NCI-H524 treated with DMSO at 0.1 percent for 48 hours (cell line): ENCODE results near the gene OR5K2.

Experiments used
- DNase-seq: peaks from one replicate; lab custom pipeline; 2025; lab: John Stamatoyannopoulos, UW

OR5K2 gene

GRCh38 chr3:98522544-98523281 lies 25.2 kb downstream of the OR5K2 start, which contains the start of gene CLDND1:
CLDND1 (minus strand) TSS chr3:98522902; CDS start chr3:98521424, 1,478 bp downstream.
- DNase-seq, result peak; percentile 91

GRCh38 chr3:98525494-98525893 lies 28.0 kb downstream of the OR5K2 start:
- no peak for DNase-seq

- DNase-seq, result no peak
Measured at GRCh38 chr3:98528474-98529346, 31.2 kb downstream of the OR5K2 start.

GRCh38 chr3:98529856-98530459 lies 32.5 kb downstream of the OR5K2 start:
- no peak for DNase-seq

- DNase-seq, result no peak
Measured at GRCh38 chr3:98530676-98531075, 33.2 kb downstream of the OR5K2 start.

- DNase-seq, result no peak
Measured at GRCh38 chr3:98531622-98532274, 34.3 kb downstream of the OR5K2 start, which contains the start of gene GPR15. GPR15 (plus strand) TSS chr3:98531978; CDS start chr3:98532034, 56 bp downstream.

GRCh38 chr3:98532275-98532637 lies 34.8 kb downstream of the OR5K2 start:
- no peak for DNase-seq

GRCh38 chr3:98532709-98533571 lies 35.5 kb downstream of the OR5K2 start:
- no peak for DNase-seq

- DNase-seq, result no peak
Measured at GRCh38 chr3:98534168-98534567, 36.7 kb downstream of the OR5K2 start.

- no peak for DNase-seq
Measured at GRCh38 chr3:98534734-98535133, 37.3 kb downstream of the OR5K2 start.

- no peak for DNase-seq
Measured at GRCh38 chr3:98536456-98537017, 39.1 kb downstream of the OR5K2 start.

- DNase-seq, result no peak
Measured at GRCh38 chr3:98540346-98540745, 42.9 kb downstream of the OR5K2 start.

- DNase-seq, result no peak
Measured at GRCh38 chr3:98541695-98542094, 44.2 kb downstream of the OR5K2 start.

- no peak for DNase-seq
Measured at GRCh38 chr3:98542623-98543022, 45.1 kb downstream of the OR5K2 start.

GRCh38 chr3:98545940-98546339 lies 48.5 kb downstream of the OR5K2 start:
- DNase-seq, result no peak
